ENCODE data around the gene CTSA.

Gene CTSA

GRCh38 chr20:45938727-45939438 lies 47.7 kb downstream of the CTSA start:
- Mint-ChIP-seq H3K9me3 (no peaks in the 10 kb centered on the region), H3K4me3 (peak overlapping the region in 1 of 2 donors; percentile 59), H3K36me3 (ENCODE audit: insufficient read depth) (peaks cover 83% of the 10 kb centered on the region), H3K27ac (peak overlapping the region; percentile 82 to 92), H3K27me3 (no peaks in the 10 kb centered on the region), H3K4me1 (ENCODE audit: low read depth in 2 of 2) (peaks cover 17 to 22% of the 10 kb centered on the region in 2 donors)
- DNase-seq (no peak), ATAC-seq (replicated peaks) (no peak)

GRCh38 chr20:45940053-45940452 lies 48.9 kb downstream of the CTSA start:
- H3K36me3 Mint-ChIP-seq (ENCODE audit: insufficient read depth), result peaks cover 79% of the 10 kb centered on the region
- peak overlapping the region; percentile 28 to 63 for H3K27ac Mint-ChIP-seq
- DNase-seq (no peak), ATAC-seq (replicated peaks) (no peak)
- H3K27me3 Mint-ChIP-seq, result no peaks in the 10 kb centered on the region
- no peak overlapping the region for H3K4me3 Mint-ChIP-seq
- H3K4me1 Mint-ChIP-seq (ENCODE audit: low read depth in 2 of 2), result peaks cover 26 to 27% of the 10 kb centered on the region in 2 donors
- H3K9me3 Mint-ChIP-seq, result no peaks in the 10 kb centered on the region

GRCh38 chr20:45940469-45940868 lies 49.3 kb downstream of the CTSA start:
- no peak for ATAC-seq (replicated peaks)
- no peaks in the 10 kb centered on the region for H3K27me3 Mint-ChIP-seq
- H3K36me3 Mint-ChIP-seq (ENCODE audit: insufficient read depth), result peaks cover 75% of the 10 kb centered on the region
- no peak for DNase-seq
- H3K9me3 Mint-ChIP-seq, result no peaks in the 10 kb centered on the region
- H3K4me1 Mint-ChIP-seq (ENCODE audit: low read depth in 2 of 2), result peaks cover 27% of the 10 kb centered on the region in 2 donors
- H3K27ac Mint-ChIP-seq, result no peak overlapping the region
- no peak overlapping the region for H3K4me3 Mint-ChIP-seq

- no peaks in the 10 kb centered on the region for H3K27me3 Mint-ChIP-seq
- DNase-seq (no peak), ATAC-seq (replicated peaks) (no peak)
- H3K9me3 Mint-ChIP-seq, result no peaks in the 10 kb centered on the region
- peaks cover 70% of the 10 kb centered on the region for H3K36me3 Mint-ChIP-seq (ENCODE audit: insufficient read depth)
- H3K27ac Mint-ChIP-seq, result peak overlapping the region; percentile 63 to 74
- H3K4me1 Mint-ChIP-seq (ENCODE audit: low read depth in 2 of 2), result peaks cover 22 to 37% of the 10 kb centered on the region in 2 donors
- no peak overlapping the region for H3K4me3 Mint-ChIP-seq
Measured at GRCh38 chr20:45943613-45944012, 52.5 kb downstream of the CTSA start.

GRCh38 chr20:45944151-45944964 lies 53.2 kb downstream of the CTSA start:
- Mint-ChIP-seq H3K27me3 (no peaks in the 10 kb centered on the region), H3K4me3 (peak overlapping the region in 1 of 2 donors; percentile 47), H3K4me1 (ENCODE audit: low read depth in 2 of 2) (peaks cover 21 to 34% of the 10 kb centered on the region in 2 donors), H3K36me3 (ENCODE audit: insufficient read depth) (peaks cover 65% of the 10 kb centered on the region), H3K9me3 (no peaks in the 10 kb centered on the region), H3K27ac (peak overlapping the region; percentile 74 to 75)
- DNase-seq (no peak), ATAC-seq (replicated peaks) (no peak)

GRCh38 chr20:45944965-45945677 lies 54.0 kb downstream of the CTSA start:
- Mint-ChIP-seq H3K4me1 (ENCODE audit: low read depth in 2 of 2) (peaks cover 21 to 35% of the 10 kb centered on the region in 2 donors), H3K9me3 (no peaks in the 10 kb centered on the region), H3K27me3 (no peaks in the 10 kb centered on the region), H3K36me3 (ENCODE audit: insufficient read depth) (peaks cover 62% of the 10 kb centered on the region), H3K27ac (peak overlapping the region; percentile 25 to 75), H3K4me3 (no peak overlapping the region)
- no peak for ATAC-seq (replicated peaks)
- DNase-seq, result no peak

- Mint-ChIP-seq H3K4me3 (peak overlapping the region; percentile 48 to 61), H3K4me1 (ENCODE audit: low read depth in 2 of 2) (peaks cover 21 to 35% of the 10 kb centered on the region in 2 donors), H3K9me3 (no peaks in the 10 kb centered on the region), H3K36me3 (ENCODE audit: insufficient read depth) (peaks cover 64% of the 10 kb centered on the region), H3K27ac (peak overlapping the region; percentile 92), H3K27me3 (no peaks in the 10 kb centered on the region)
- DNase-seq, result no peak
- ATAC-seq (replicated peaks), result no peak
Measured at GRCh38 chr20:45945678-45946148, 54.6 kb downstream of the CTSA start.

GRCh38 chr20:45946149-45946970 lies 55.2 kb downstream of the CTSA start:
- Mint-ChIP-seq H3K4me1 (ENCODE audit: low read depth in 2 of 2) (peaks cover 21 to 35% of the 10 kb centered on the region in 2 donors), H3K27me3 (no peaks in the 10 kb centered on the region), H3K36me3 (ENCODE audit: insufficient read depth) (peaks cover 68% of the 10 kb centered on the region), H3K4me3 (peak overlapping the region; percentile 48 to 61), H3K27ac (peak overlapping the region; percentile 92), H3K9me3 (no peaks in the 10 kb centered on the region)
- DNase-seq (peak; percentile 26 to 45 (median 44)), ATAC-seq (replicated peaks) (peak; percentile 89)

GRCh38 chr20:45947110-45947866 lies 56.2 kb downstream of the CTSA start:
- H3K4me3 Mint-ChIP-seq, result peak overlapping the region in 1 of 2 donors; percentile 25
- H3K36me3 Mint-ChIP-seq (ENCODE audit: insufficient read depth), result peaks cover 68% of the 10 kb centered on the region
- ATAC-seq (replicated peaks) (no peak), DNase-seq (no peak)
- no peaks in the 10 kb centered on the region for H3K27me3 Mint-ChIP-seq
- no peaks in the 10 kb centered on the region for H3K9me3 Mint-ChIP-seq
- H3K27ac Mint-ChIP-seq, result peak overlapping the region in 1 of 2 donors; percentile 92
- H3K4me1 Mint-ChIP-seq (ENCODE audit: low read depth in 2 of 2), result peaks cover 21 to 41% of the 10 kb centered on the region in 2 donors

- Mint-ChIP-seq H3K4me1 (ENCODE audit: low read depth in 2 of 2) (peaks cover 21 to 41% of the 10 kb centered on the region in 2 donors), H3K9me3 (no peaks in the 10 kb centered on the region), H3K27me3 (no peaks in the 10 kb centered on the region), H3K36me3 (ENCODE audit: insufficient read depth) (peaks cover 64% of the 10 kb centered on the region), H3K27ac (peak overlapping the region; percentile 56 to 92), H3K4me3 (no peak overlapping the region)
- no peak for ATAC-seq (replicated peaks)
- DNase-seq, result no peak
Measured at GRCh38 chr20:45948261-45948733, 57.2 kb downstream of the CTSA start.

All from effector memory CD8-positive, alpha-beta T cell (primary cell).